OCI-LY1 (cell line): ENCODE measurements around the gene BNIP3.

Experiments
- EZH2 ChIP-seq: fragments of 200-600 bp; sonication (generic), shearing (Covaris generic); IDR thresholded peaks from 2 replicates; pipeline ENCODE4 v1.8.0; 2017; ENCODE audit warnings: borderline replicate concordance, mixed run types, mild to moderate bottlenecking, antibody characterized with exemption, low read length, moderate library complexity, mixed read lengths
- TF ChIP-seq, protein P1 (sequence below): fragments of 200-600 bp; sonication (generic), shearing (Covaris generic); IDR thresholded peaks from 2 replicates; pipeline ENCODE4 v1.5.1; 2017; ENCODE audit warnings: mild to moderate bottlenecking, antibody characterized with exemption, low read length, moderate library complexity, mixed read lengths

DNA sequence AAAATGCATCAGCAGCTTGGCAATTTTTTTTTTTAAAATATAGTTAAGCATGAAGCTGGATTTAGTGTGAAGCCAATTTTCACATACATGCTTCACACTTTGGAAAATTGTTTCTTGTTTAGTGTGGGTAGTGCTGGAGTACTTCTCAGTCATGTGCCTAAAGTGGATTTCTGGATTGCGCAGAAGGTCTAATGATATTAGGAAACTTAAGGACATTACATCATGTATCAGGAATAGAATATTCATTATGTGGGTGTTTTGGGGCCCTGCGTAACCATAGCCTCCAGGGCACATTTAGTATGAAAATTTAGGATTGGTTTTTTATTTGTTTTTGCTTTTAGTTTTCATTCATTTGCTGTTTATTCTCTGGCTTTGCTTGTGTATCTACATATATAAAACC lies 28.8 kb upstream of the BNIP3 start:
- TF ChIP-seq, protein P1, sequence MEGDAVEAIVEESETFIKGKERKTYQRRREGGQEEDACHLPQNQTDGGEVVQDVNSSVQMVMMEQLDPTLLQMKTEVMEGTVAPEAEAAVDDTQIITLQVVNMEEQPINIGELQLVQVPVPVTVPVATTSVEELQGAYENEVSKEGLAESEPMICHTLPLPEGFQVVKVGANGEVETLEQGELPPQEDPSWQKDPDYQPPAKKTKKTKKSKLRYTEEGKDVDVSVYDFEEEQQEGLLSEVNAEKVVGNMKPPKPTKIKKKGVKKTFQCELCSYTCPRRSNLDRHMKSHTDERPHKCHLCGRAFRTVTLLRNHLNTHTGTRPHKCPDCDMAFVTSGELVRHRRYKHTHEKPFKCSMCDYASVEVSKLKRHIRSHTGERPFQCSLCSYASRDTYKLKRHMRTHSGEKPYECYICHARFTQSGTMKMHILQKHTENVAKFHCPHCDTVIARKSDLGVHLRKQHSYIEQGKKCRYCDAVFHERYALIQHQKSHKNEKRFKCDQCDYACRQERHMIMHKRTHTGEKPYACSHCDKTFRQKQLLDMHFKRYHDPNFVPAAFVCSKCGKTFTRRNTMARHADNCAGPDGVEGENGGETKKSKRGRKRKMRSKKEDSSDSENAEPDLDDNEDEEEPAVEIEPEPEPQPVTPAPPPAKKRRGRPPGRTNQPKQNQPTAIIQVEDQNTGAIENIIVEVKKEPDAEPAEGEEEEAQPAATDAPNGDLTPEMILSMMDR = no peak
- no peak for TF ChIP-seq EZH2
